HG03342 (cell line): ENCODE results near the gene PLB1.
"Not testable (repeated sequence)": the region's sequence is repeated elsewhere in the genome, so short reads cannot be mapped to it uniquely, and the experiment has no call there.

Source experiments
- ATAC-seq: cut with Tn5 transposase; IDR thresholded peaks from one replicate; pipeline ENCODE4 v1.9.1; 2021; ENCODE audit warnings: mild to moderate bottlenecking, moderate library complexity; ENCODE audit not compliant: unreplicated experiment

Gene PLB1

DNA sequence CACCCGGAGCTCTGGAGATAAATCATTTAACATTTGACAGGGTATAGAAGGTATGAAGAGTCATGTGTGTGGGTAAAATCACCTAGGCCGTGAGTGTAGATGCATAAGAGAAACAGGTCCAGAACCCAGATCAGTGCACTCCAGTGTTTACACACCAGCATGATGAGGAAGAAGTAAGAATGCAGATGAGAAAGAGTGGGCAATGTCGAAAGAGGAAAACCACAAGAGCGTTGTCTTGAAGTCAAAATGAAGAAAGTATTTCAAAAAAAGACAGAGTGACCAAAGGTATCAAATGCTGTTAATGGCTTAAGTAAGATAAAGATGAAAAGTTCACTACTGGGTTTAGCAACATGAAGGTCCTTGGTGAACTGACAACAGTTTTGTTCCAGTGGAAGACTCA lies 32.0 kb upstream of the PLB1 start:
- ATAC-seq = no peak

DNA sequence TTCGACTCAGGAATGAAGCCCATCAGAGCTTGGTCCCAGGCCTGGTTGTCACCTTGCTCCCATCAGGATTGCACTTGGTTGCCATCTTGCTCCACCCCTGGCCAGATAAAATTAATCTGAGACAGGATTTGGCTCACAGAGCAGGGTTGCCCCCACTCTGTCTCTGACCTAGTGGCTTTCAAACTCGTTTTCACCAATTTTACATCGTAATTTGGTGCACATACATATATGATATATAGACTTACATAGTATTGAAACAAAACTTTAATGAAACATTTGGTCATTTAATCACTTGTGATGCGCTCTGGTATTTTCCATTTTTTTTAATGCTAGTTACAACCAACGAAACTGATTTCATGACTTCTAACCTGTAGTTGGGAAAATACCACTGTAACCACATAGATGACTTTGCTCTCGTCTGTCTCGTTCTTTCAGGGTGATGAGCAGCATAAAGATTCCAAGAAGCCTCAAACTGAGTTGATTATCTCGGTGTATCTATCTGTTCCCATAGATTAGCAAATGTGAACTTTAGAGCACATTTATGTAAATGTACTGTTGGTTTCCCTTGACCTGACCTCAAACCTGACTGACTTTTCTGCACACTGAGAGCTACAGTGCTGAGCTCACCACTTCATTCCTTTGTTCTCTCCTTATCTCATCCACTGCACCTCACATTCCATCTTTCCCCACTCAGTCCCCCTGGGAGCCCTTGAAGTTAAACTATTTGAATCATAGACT lies 30.5 kb upstream of the PLB1 start:
- ATAC-seq = no peak

- no peak for ATAC-seq
These were observed 26.6 kb upstream of the PLB1 start for GRCh38 chr2:28469304-28469703.

- no peak for ATAC-seq
These were observed 25.8 kb upstream of the PLB1 start for GRCh38 chr2:28469947-28470535.

DNA sequence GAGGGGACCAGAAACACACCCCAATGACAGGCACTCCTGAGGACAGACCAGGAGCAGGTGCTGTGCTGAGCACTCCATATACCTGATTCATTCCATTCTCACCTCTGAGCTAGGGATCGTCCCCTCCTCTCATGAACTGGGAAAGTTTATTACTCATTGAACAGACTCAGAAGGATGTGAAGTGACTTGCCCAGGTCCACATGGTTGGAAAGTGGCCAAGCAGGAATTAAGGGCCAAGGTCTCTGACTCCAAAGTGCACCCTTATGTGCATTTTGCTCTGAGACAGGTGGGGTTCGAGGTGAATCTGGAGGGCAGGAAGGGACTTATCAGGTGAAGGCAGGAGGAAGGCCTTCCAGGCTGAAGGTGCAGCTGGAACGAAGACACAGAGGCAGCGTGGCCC lies 25.1 kb upstream of the PLB1 start:
- no peak for ATAC-seq

DNA sequence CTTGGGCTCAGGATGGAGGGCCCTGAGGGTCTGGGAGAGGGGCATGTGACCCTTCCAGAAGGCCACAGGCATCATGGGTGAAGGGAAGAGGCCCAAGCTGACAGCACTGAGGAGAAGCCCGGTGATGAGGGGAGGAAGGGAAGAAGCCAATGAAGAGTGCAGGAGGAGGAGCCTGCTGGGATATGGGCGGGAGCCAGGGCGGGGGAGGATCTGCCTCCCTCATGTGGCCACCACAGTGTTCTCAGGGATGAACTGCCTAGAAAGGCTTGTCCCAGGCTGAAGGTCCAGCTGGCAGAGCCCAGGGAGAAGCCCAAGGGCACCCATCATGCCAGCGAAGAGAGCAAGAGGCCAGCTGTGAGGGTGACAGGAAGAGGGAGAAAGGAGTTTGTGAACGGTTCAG lies 24.6 kb upstream of the PLB1 start:
- ATAC-seq = no peak

GRCh38 chr2:28471701-28472236 lies 24.1 kb upstream of the PLB1 start:
- ATAC-seq = no peak

GRCh38 chr2:28472641-28473040 lies 23.2 kb upstream of the PLB1 start:
- not testable (repeated sequence) for ATAC-seq

DNA sequence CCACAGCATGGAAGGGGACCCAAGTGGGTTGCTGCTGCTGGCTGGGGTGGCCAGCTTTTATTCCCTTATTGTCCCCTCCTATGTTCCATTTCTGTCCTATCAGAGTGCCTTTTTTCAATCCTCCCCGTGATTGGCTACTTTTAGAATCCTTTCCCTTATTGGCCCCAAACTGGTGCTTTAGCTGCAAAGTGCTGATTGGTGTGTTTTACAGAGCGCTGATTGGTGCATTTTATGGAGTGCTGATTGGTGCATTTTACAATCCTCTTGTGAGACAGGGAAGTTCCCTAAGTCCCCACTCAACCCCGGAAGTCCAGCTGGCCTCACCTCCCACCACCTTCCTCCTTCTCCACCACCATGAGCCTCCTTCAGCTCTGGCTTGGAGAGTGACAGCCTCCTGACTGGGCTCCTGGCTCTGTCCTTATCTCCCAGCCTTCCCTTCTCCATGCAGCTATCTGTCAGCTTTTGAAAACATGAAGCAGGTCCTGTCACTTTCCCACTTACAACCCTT lies 20.7 kb upstream of the PLB1 start:
- no peak for ATAC-seq

- ATAC-seq = no peak
These were observed 18.8 kb upstream of the PLB1 start for GRCh38 chr2:28477087-28477486.

DNA sequence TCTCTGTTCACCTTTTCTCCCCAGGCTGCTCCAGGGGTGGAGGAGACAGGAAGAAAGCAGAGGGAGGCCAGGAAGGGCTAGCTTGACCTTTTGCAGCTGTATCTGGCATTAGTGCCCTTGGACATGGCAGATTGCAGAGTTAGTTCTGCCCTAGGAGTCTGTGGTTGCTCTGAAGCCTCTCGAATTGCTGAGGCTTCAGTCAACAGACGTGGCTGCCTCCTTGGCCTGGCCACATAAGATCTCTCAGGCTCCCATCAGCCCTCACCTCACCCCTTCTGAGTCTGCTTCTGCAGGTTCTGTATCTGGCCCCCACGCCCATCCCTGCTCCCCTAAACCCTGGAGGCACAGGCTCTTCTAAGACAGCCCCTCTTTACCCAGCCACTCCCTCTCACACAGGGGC lies 18.2 kb upstream of the PLB1 start:
- ATAC-seq = no peak

- ATAC-seq = no peak
These were observed 15.3 kb upstream of the PLB1 start for GRCh38 chr2:28480403-28481049.

- ATAC-seq = no peak
These were observed 14.0 kb upstream of the PLB1 start for GRCh38 chr2:28481905-28482304.

DNA sequence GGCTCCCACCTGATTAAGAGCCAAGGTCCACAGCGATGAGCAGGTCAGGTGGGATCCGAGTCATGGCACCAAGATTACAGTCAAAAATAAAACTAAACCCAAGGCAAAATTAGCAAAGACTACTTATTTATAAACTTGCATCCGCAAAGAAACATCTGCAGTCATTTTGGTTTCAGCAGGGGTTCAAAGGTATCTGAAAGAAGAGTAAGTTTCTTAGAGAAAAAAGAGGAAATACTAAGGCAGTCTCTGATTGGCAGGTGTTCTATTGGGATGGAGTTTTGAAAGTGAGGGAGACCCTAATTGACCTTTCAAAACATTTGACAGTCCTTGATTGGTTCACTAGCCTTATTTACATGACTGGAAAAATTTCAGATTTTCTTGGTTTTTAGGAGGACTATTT lies 11.0 kb upstream of the PLB1 start:
- no peak for ATAC-seq

GRCh38 chr2:28486526-28486925 lies 9.3 kb upstream of the PLB1 start:
- ATAC-seq = no peak

- no peak for ATAC-seq
These were observed 8.6 kb upstream of the PLB1 start for GRCh38 chr2:28487258-28487657.

DNA sequence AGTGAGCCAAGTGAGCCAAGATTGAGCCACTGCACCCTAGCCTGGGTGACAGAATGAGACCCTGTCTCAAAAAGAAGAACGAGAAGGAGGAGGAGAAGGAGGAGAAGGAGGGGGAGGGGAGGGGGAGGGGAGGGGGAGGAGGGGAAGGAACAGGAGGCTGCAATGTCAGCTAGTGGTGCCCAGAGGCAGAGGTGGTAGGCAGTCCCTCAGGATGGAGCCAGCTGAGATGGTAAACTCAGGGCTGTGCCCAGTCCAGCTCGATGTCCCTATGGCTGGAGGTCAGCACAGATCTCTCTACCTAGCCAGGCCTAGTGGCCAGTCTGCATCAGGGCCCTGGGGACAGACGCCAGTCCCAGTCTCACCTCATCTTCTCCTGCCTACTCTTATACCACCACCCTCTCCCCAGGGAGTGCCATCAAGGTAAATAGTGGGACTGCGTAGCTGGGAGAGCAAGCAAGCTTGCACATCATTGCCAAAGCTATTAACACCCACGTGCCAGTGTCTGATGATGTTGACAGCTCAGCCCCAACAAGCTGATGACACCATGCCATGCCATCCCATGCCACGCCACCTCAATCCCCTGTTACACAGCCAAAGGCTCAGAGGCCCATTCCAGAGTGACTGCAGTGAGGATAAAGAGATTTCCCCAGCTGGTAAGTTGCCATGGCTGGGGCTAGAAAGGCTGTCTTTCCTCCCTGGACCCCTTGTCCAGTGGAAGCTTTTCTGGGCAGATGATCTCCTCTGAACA lies 7.6 kb upstream of the PLB1 start:
- ATAC-seq = no peak

DNA sequence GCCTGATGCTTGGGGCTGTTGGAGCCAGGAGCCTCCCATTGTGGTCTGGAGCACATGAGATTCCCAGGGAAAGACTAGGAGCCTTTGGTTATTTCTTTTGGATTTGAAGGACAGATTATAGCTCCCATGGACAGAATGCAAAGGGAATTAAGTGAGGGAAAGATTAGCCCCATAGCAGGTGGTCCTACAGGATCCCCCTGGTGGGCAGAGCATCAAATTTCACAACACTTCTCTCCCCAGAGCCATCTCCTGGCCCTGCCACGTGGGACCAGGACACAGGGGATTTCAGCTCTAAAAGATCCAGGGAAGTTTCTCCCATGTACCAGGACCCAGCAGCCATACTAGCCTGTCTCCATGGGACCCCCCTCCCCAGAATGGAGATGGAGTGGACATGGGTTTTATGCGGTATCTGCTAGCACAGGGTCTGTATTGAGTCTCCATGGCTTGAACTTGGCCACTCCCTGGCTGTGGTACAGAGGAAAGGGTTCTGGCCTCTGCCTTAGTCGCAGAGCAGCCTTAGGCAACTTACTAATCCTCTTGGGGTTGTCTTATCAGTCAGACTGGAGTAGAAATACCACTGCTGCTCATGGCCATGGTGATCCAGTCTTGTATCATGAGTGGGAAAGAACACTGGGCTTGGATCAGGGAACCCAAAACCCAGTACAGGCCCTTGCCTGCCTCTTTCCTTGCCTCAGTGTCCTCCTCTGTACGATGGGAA lies 6.8 kb upstream of the PLB1 start:
- no peak for ATAC-seq

DNA sequence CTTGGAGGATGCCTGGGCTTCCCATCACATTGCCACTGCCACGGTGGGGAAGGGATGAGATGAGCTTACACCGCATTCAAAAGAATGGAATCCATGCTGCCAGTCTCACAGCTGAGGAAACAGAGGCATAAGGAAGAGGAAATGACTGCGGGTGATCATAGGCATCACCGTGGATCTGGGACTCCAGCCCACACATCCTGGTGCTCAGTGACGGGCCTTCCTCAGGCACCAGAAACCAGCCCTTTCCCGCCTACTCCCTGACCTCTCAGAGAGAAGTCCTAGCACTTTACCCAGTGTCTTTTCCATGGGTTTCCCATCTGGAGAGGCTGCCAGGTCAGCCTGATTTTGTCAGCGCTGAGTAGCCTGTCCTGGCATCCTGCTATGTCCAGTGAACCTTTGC lies 5.3 kb upstream of the PLB1 start:
- no peak for ATAC-seq

DNA sequence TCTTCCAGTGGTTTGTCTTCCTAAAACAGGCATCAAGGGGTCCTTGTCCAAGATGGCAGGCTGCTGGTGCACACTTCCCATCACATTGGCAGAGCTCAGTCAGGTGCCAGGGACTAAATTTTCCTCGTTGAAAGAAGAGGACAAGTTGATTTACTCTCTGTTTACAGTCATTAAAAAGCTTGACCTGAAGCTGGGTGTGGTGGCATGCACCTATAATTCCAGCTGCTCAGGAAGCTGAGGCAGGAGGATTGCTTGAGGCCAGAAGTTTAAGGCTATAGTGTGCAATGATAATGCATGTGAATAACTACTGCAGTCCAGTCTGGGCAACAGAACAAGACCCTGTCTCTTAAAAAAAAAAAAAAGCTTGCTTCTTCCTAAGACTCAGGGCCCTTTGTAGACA lies 3.6 kb upstream of the PLB1 start:
- ATAC-seq = no peak

DNA sequence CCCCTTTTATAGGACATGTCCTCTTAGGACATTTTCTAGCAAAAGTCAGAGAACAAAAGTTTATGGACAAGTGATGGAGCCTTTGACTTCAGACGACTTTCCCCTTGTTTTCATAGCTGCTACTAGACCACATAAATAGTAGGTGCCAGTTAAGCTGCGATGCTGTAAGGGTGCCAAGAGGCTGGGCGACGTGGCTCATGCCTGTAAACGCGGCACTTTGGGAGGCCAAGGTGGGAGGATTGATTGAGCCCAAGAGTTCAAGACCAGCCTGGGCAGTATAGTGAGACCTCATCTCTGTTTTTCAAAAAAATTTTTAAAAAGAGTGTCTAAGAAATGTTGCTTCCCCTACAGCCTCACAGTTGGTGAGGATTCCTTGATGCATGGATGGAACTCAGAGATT lies 2.2 kb upstream of the PLB1 start:
- no peak for ATAC-seq
